Left lung (tissue), 10 donors: ENCODE results near the gene SLC26A11. TPM values are rescaled to one million over a fixed set of nuclear protein-coding genes. Genes with fewer than 3 reads are reported as not detected.

Experiments used
- ATAC-seq: fragments of 200-7000 bp; cut with Tn5 transposase; one replicate; pipeline ENCODE4 v1.9.1; 2020; ENCODE audit warnings: moderate library complexity
- DNase-seq, 4 donors: peaks; one replicate each; pipeline ENCODE4 v3.0.0-alpha.2; 2013 to 2020
- H3K27ac ChIP-seq, 2 donors: fragments of 200-600 bp; sonication (generic) in 1 of 2; one replicate each; pipeline versions ENCODE4 v1.5.0 to v1.8.0; 2020 to 2021
- H3K27me3 ChIP-seq, 2 donors: fragments of 200-600 bp; sonication (generic) in 1 of 2; one replicate each; pipeline versions ENCODE4 v1.5.0 to v1.8.0; 2020 to 2021
- H3K36me3 ChIP-seq, 2 donors: fragments of 200-600 bp; sonication (generic) in 1 of 2; one replicate each; pipeline versions ENCODE4 v1.5.0 to v1.8.0; 2020 to 2021
- H3K4me1 ChIP-seq, 2 donors: fragments of 200-600 bp; one replicate each; pipeline ENCODE4 v1.8.0; 2021
- H3K4me3 ChIP-seq, 2 donors: fragments of 200-600 bp; sonication (generic) in 1 of 2; one replicate each; pipeline versions ENCODE4 v1.5.0 to v1.8.0; 2020 to 2021; ENCODE audit warnings: mild to moderate bottlenecking in 1 of 2
- H3K9me3 ChIP-seq, 2 donors: fragments of 200-600 bp; sonication (generic) in 1 of 2; one replicate each; pipeline versions ENCODE4 v1.5.0 to v1.8.0; 2020 to 2021
- CTCF ChIP-seq, 2 donors: fragments of 200-600 bp; sonication (generic) in 1 of 2; IDR thresholded peaks; one replicate each; pipeline versions ENCODE4 v1.5.0 to v1.8.0; 2021; ENCODE audit warnings: antibody characterized with exemption in 2 of 2
- intact Hi-C, 2 donors: fragments of 100-400 bp; cut with DNase I; formaldehyde crosslinking; loops; one replicate each; pipeline versions ENCODE4 v1.11.2 to v1.14.2; 2022
- polyA plus RNA-seq, 6 donors: library from polyadenylated mRNA; unstranded; fragments of 120-200 nt; gene quantifications; one replicate each; pipeline ENCODE4 v1.2.1, GENCODE V29; 2013; ENCODE audit not compliant: insufficient read length in 6 of 6
- total RNA-seq, 2 donors: library from RNA; stranded (reverse); fragmentation: NEBNext Ultra II Directional; extraction: Animal tissue kit (Norgen Biotek cat#: 25700); gene quantifications; one replicate each; pipeline ENCODE4 v1.2.1, GENCODE V29; 2021
- donor health status: DM: no; HTN: yes; CAD: no.
- donor health status: DM: no; HTN: no; CAD: no.

The SLC26A11 gene
- total and polyA plus RNA-seq, 8 donors, result 22.3 to 36.0 (median 24.6) TPM

GRCh38 chr17:80219763-80220053 lies 519 bp upstream of the SLC26A11 start:
- ATAC-seq, result no peak
- intact Hi-C loops, result no loop called here
- peak overlapping the region; percentile 87 to 90 for H3K27ac ChIP-seq
- peaks cover 0 to 19% of the 10 kb centered on the region in 2 donors for H3K27me3 ChIP-seq
- DNase-seq, result no peak
- no peaks in the 10 kb centered on the region for H3K9me3 ChIP-seq
- peaks cover 0 to 36% of the 10 kb centered on the region in 2 donors for H3K36me3 ChIP-seq
- peak overlapping the region; percentile 79 to 98 for H3K4me3 ChIP-seq
- TF ChIP-seq CTCF (IDR thresholded peaks at IDR 0.05), result no peak
- peaks cover 11 to 42% of the 10 kb centered on the region in 2 donors for H3K4me1 ChIP-seq

DNA sequence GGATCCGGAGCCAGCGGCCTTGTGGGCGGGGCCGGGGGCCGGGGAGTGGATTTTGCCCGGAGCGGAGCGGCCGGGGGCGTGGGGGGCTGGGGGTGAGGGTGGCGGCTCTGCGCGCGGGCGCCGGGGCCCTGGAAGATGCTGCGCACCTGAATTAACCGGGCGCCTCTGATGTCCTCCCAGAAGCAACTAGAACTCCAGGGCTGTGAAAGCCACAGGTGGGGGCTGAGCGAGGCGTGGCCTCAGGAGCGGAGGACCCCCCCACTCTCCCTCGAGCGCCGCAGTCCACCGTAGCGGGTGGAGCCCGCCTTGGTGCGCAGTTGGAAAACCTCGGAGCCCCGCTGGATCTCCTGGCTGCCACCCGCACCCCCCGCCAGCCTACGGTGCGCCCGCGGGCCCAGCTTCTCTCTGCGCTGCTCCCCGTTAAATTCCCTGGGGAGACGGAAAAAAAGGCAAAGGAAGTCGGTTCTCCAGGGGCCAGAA lies 549 bp downstream of the SLC26A11 start:
- intact Hi-C loops, result no loop called here
- TF ChIP-seq CTCF (IDR thresholded peaks at IDR 0.05), result no peak
- DNase-seq (peak in 3 of 4 donors; percentile 14 to 75 (median 33)), ATAC-seq (peak; percentile 38)
- Histone ChIP-seq H3K4me3 (peak overlapping the region; percentile 79 to 98), H3K27ac (peak overlapping the region; percentile 59 to 90), H3K9me3 (no peaks in the 10 kb centered on the region), H3K36me3 (peaks cover 0 to 25% of the 10 kb centered on the region in 2 donors), H3K27me3 (peaks cover 0 to 19% of the 10 kb centered on the region in 2 donors), H3K4me1 (peaks cover 11 to 42% of the 10 kb centered on the region in 2 donors)

GRCh38 chr17:80221351-80222105 lies 1.3 kb downstream of the SLC26A11 start:
- no peak for TF ChIP-seq CTCF (IDR thresholded peaks at IDR 0.05)
- Histone ChIP-seq H3K9me3 (no peaks in the 10 kb centered on the region), H3K36me3 (peaks cover 0 to 18% of the 10 kb centered on the region in 2 donors), H3K4me1 (peaks cover 11 to 42% of the 10 kb centered on the region in 2 donors), H3K27me3 (peaks cover 0 to 19% of the 10 kb centered on the region in 2 donors), H3K4me3 (peak overlapping the region; percentile 79 to 98), H3K27ac (no peak overlapping the region)
- intact Hi-C loops, result no loop called here
- DNase-seq (peak in 1 of 4 donors; percentile 76), ATAC-seq (no peak)

- DNase-seq (peak in 1 of 4 donors; percentile 38), ATAC-seq (no peak)
- H3K4me3 ChIP-seq, result no peak overlapping the region
- intact Hi-C loops, result no loop called here
- no peak overlapping the region for H3K27ac ChIP-seq
- no peaks in the 10 kb centered on the region for H3K9me3 ChIP-seq
- H3K4me1 ChIP-seq, result peaks cover 11 to 42% of the 10 kb centered on the region in 2 donors
- TF ChIP-seq CTCF (IDR thresholded peaks at IDR 0.05), result no peak
- H3K27me3 ChIP-seq, result peaks cover 0 to 19% of the 10 kb centered on the region in 2 donors
- H3K36me3 ChIP-seq, result peaks cover 0 to 9% of the 10 kb centered on the region in 2 donors
Measured at GRCh38 chr17:80222376-80223141, 2.3 kb downstream of the SLC26A11 start.
